ENCODE data around the gene UBTF.

DNA sequence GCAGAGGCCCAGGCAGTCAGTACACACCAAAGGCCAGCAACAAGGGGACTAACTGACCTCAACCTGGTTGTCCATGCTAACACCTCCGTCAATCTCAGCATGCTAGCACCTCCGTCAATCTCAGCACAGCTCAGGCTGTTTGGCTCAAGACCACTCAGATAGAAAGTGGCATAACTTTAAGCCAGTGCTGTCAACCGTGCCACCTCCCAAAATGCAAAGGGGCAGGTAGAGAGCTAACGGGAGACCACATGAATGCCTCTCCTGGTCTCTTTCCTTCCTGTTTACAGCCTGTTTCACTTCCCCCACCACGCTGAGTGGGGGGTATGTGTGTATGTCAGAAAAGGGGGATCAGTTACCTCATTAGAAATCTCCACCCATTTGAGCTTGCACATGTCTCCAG lies 3.3 kb downstream of the UBTF start:
- TF ChIP-seq, protein P1, sequence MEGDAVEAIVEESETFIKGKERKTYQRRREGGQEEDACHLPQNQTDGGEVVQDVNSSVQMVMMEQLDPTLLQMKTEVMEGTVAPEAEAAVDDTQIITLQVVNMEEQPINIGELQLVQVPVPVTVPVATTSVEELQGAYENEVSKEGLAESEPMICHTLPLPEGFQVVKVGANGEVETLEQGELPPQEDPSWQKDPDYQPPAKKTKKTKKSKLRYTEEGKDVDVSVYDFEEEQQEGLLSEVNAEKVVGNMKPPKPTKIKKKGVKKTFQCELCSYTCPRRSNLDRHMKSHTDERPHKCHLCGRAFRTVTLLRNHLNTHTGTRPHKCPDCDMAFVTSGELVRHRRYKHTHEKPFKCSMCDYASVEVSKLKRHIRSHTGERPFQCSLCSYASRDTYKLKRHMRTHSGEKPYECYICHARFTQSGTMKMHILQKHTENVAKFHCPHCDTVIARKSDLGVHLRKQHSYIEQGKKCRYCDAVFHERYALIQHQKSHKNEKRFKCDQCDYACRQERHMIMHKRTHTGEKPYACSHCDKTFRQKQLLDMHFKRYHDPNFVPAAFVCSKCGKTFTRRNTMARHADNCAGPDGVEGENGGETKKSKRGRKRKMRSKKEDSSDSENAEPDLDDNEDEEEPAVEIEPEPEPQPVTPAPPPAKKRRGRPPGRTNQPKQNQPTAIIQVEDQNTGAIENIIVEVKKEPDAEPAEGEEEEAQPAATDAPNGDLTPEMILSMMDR (IDR thresholded peaks at IDR 0.05), result no peak
- no peak for TF ChIP-seq POLR2A (IDR thresholded peaks at IDR 0.05)
